Astrocyte (in vitro differentiated cells and primary cell): ENCODE data around the gene PITPNM2. TPM values are rescaled to one million over a fixed set of nuclear protein-coding genes. Genes with fewer than 3 reads are reported as not detected.

ENCODE experiments used
- DNase-seq: peaks from one replicate; pipeline ENCODE4 v3.0.0-alpha.2; 2010; ENCODE audit warnings: low read depth
- FAIRE-seq: peaks from 2 replicates; lab custom pipeline; 2011; peaks lifted over from hg19 to GRCh38; lab: Jason Lieb, UNC
- H2AFZ ChIP-seq: 2 replicates; pipeline ENCODE4 v1.6.0; 2012; ENCODE audit warnings: low read depth, low read length, inconsistent platforms
- H3K27ac ChIP-seq: 2 replicates; pipeline ENCODE4 v1.5.1; 2011; ENCODE audit warnings: low read depth, low read length, inconsistent platforms
- H3K27me3 ChIP-seq: 2 replicates; pipeline ENCODE4 v1.6.0; 2011; ENCODE audit warnings: low read length, inconsistent platforms; ENCODE audit not compliant: insufficient read depth
- H3K36me3 ChIP-seq: 2 replicates; pipeline ENCODE4 v1.5.1; 2011; ENCODE audit warnings: low read length, inconsistent platforms; ENCODE audit not compliant: insufficient read depth
- H3K4me1 ChIP-seq: 2 replicates; pipeline ENCODE4 v1.5.1; 2011; ENCODE audit warnings: low read length, inconsistent platforms; ENCODE audit not compliant: insufficient read depth
- H3K4me2 ChIP-seq: 2 replicates; pipeline ENCODE4 v1.6.0; 2012; ENCODE audit warnings: low read length, inconsistent platforms
- H3K4me3 ChIP-seq: 2 replicates; pipeline ENCODE4 v1.5.1; 2011; ENCODE audit warnings: low read depth, mild to moderate bottlenecking, low read length, inconsistent platforms; ENCODE audit not compliant: insufficient read depth
- H3K79me2 ChIP-seq: 2 replicates; pipeline ENCODE4 v1.6.0; 2012; ENCODE audit warnings: mild to moderate bottlenecking, low read length, inconsistent platforms; ENCODE audit not compliant: insufficient read depth
- H3K9ac ChIP-seq: 2 replicates; pipeline ENCODE4 v1.6.0; 2012; ENCODE audit warnings: mild to moderate bottlenecking, low read length, inconsistent platforms
- H3K9me3 ChIP-seq: 2 replicates; pipeline ENCODE4 v1.5.1; 2012; ENCODE audit warnings: low read depth, mild to moderate bottlenecking, low read length, inconsistent platforms; ENCODE audit not compliant: insufficient read depth
- H4K20me1 ChIP-seq: 2 replicates; pipeline ENCODE4 v1.6.0; 2012; ENCODE audit warnings: low read length, inconsistent platforms; ENCODE audit not compliant: insufficient read depth
- H3K27ac Mint-ChIP-seq: one replicate; pipeline ENCODE4 v1.8.0; 2021; ENCODE audit warnings: mild to moderate bottlenecking, mixed read lengths; ENCODE audit not compliant: unreplicated experiment
- H3K27me3 Mint-ChIP-seq: one replicate; pipeline ENCODE4 v1.8.0; 2021; ENCODE audit warnings: low read depth, mixed read lengths; ENCODE audit not compliant: unreplicated experiment
- H3K36me3 Mint-ChIP-seq: one replicate; pipeline ENCODE4 v1.8.0; 2021; ENCODE audit warnings: low read depth, mixed read lengths; ENCODE audit not compliant: unreplicated experiment
- H3K4me1 Mint-ChIP-seq: one replicate; pipeline ENCODE4 v1.8.0; 2021; ENCODE audit warnings: low read depth, mixed read lengths; ENCODE audit not compliant: unreplicated experiment
- H3K4me3 Mint-ChIP-seq: one replicate; pipeline ENCODE4 v1.8.0; 2021; ENCODE audit warnings: mild to moderate bottlenecking, moderate library complexity, mixed read lengths; ENCODE audit not compliant: unreplicated experiment
- H3K9me3 Mint-ChIP-seq: one replicate; pipeline ENCODE4 v1.8.0; 2021; ENCODE audit warnings: mild to moderate bottlenecking, mixed read lengths; ENCODE audit not compliant: unreplicated experiment
- CTCF ChIP-seq: IDR thresholded peaks from 2 replicates; pipeline ENCODE4 v1.5.1; 2011; ENCODE audit warnings: low read depth, mild to moderate bottlenecking, inconsistent platforms, low read length, moderate library complexity; ENCODE audit not compliant: insufficient read depth
- EZH2 ChIP-seq: IDR thresholded peaks from 2 replicates; pipeline ENCODE4 v1.6.1; 2012; ENCODE audit warnings: mild to moderate bottlenecking, low read length, inconsistent platforms; ENCODE audit not compliant: insufficient read depth
- total RNA-seq: library from RNA; stranded (reverse); gene quantifications from 2 replicates; pipeline ENCODE4 v1.2.1, GENCODE V29; 2021

Gene PITPNM2
- total RNA-seq, 1 donor from 2014 or later = 13.2 TPM

- FAIRE-seq = no peak
- no peaks in the 10 kb centered on the region for H3K27me3 ChIP-seq
- no peak overlapping the region for H3K4me3 Mint-ChIP-seq
- H3K27ac ChIP-seq = no peak overlapping the region
- no peaks in the 10 kb centered on the region for H3K9me3 ChIP-seq
- H3K4me1 Mint-ChIP-seq = peaks cover 9% of the 10 kb centered on the region
- H3K27ac Mint-ChIP-seq = no peak overlapping the region
- TF ChIP-seq CTCF = no peak
- TF ChIP-seq EZH2 = no peak
- H4K20me1 ChIP-seq = peaks cover 5% of the 10 kb centered on the region
- H3K9ac ChIP-seq = no peak overlapping the region
- no peak overlapping the region for H2AFZ ChIP-seq
- peaks cover 2% of the 10 kb centered on the region for H3K27me3 Mint-ChIP-seq
- no peak overlapping the region for H3K4me2 ChIP-seq
- no peaks in the 10 kb centered on the region for H3K36me3 ChIP-seq
- H3K79me2 ChIP-seq = no peaks in the 10 kb centered on the region
- H3K4me1 ChIP-seq = peaks cover 16% of the 10 kb centered on the region
- no peak for DNase-seq
- H3K9me3 Mint-ChIP-seq = no peaks in the 10 kb centered on the region
- H3K4me3 ChIP-seq = no peak overlapping the region
- H3K36me3 Mint-ChIP-seq = peaks cover 5% of the 10 kb centered on the region
Measured at GRCh38 chr12:123153906-123154305, 3.0 kb upstream of the PITPNM2 start.

GRCh38 chr12:123152833-123153232 lies 1.9 kb upstream of the PITPNM2 start:
- H3K9ac ChIP-seq = no peak overlapping the region
- H3K4me3 ChIP-seq = no peak overlapping the region
- no peaks in the 10 kb centered on the region for H3K27me3 ChIP-seq
- H3K4me1 ChIP-seq = peaks cover 16% of the 10 kb centered on the region
- H4K20me1 ChIP-seq = peaks cover 15% of the 10 kb centered on the region
- H3K27me3 Mint-ChIP-seq = peaks cover 2% of the 10 kb centered on the region
- peaks cover 11% of the 10 kb centered on the region for H3K4me1 Mint-ChIP-seq
- DNase-seq (no peak), FAIRE-seq (no peak)
- H3K79me2 ChIP-seq = peaks cover 6% of the 10 kb centered on the region
- no peak for TF ChIP-seq CTCF
- no peak for TF ChIP-seq EZH2
- H3K9me3 Mint-ChIP-seq = no peaks in the 10 kb centered on the region
- H3K4me2 ChIP-seq = no peak overlapping the region
- no peak overlapping the region for H2AFZ ChIP-seq
- peaks cover 6% of the 10 kb centered on the region for H3K36me3 Mint-ChIP-seq
- H3K4me3 Mint-ChIP-seq = no peak overlapping the region
- H3K9me3 ChIP-seq = no peaks in the 10 kb centered on the region
- H3K27ac ChIP-seq = no peak overlapping the region
- H3K27ac Mint-ChIP-seq = no peak overlapping the region
- no peaks in the 10 kb centered on the region for H3K36me3 ChIP-seq

GRCh38 chr12:123151457-123152454 lies 866 bp upstream of the PITPNM2 start:
- Mint-ChIP-seq H3K27ac (peak overlapping the region; percentile 47), H3K4me3 (peak overlapping the region; percentile 85), H3K4me1 (peaks cover 11% of the 10 kb centered on the region), H3K9me3 (no peaks in the 10 kb centered on the region), H3K36me3 (peaks cover 6% of the 10 kb centered on the region), H3K27me3 (peaks cover 2% of the 10 kb centered on the region)
- Histone ChIP-seq H3K27ac (no peak overlapping the region), H4K20me1 (peaks cover 15% of the 10 kb centered on the region), H3K4me1 (peaks cover 16% of the 10 kb centered on the region), H3K9ac (peak overlapping the region; percentile 78), H3K4me2 (peak overlapping the region; percentile 92), H3K27me3 (no peaks in the 10 kb centered on the region), H3K4me3 (peak overlapping the region; percentile 63), H3K9me3 (no peaks in the 10 kb centered on the region), H3K36me3 (no peaks in the 10 kb centered on the region), H2AFZ (peak overlapping the region; percentile 61), H3K79me2 (peaks cover 6% of the 10 kb centered on the region)
- FAIRE-seq (no peak), DNase-seq (no peak)
- TF ChIP-seq EZH2 (no peak), CTCF (no peak)
